Measurements from ENCODE around the gene FBXW7.

The FBXW7 gene

GRCh38 chr4:152540941-152541340 is 5.0 kb upstream of the FBXW7 start:
- TF ChIP-seq, protein P1, sequence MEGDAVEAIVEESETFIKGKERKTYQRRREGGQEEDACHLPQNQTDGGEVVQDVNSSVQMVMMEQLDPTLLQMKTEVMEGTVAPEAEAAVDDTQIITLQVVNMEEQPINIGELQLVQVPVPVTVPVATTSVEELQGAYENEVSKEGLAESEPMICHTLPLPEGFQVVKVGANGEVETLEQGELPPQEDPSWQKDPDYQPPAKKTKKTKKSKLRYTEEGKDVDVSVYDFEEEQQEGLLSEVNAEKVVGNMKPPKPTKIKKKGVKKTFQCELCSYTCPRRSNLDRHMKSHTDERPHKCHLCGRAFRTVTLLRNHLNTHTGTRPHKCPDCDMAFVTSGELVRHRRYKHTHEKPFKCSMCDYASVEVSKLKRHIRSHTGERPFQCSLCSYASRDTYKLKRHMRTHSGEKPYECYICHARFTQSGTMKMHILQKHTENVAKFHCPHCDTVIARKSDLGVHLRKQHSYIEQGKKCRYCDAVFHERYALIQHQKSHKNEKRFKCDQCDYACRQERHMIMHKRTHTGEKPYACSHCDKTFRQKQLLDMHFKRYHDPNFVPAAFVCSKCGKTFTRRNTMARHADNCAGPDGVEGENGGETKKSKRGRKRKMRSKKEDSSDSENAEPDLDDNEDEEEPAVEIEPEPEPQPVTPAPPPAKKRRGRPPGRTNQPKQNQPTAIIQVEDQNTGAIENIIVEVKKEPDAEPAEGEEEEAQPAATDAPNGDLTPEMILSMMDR (conservative IDR thresholded peaks at IDR 0.05; ENCODE audit: low read length) = no peak
- TF ChIP-seq EZH2phosphoT487 (IDR thresholded peaks at IDR 0.05; ENCODE audit: borderline replicate concordance) = no peak
- peaks cover 25% of the 10 kb centered on the region for H3K4me1 ChIP-seq (ENCODE audit: insufficient read depth, low read length, poor library complexity, severe bottlenecking)
- no peak overlapping the region for H3K4me2 ChIP-seq (ENCODE audit: low read depth, low read length, poor library complexity, severe bottlenecking)

GRCh38 chr4:152540293-152540674 is 4.4 kb upstream of the FBXW7 start:
- Histone ChIP-seq H4K20me1 (ENCODE audit: insufficient read depth, low read length, poor library complexity, severe bottlenecking) (peaks cover 20% of the 10 kb centered on the region), H3K4me2 (ENCODE audit: low read depth, low read length, poor library complexity, severe bottlenecking) (no peak overlapping the region), H2AFZ (ENCODE audit: low read length) (no peak overlapping the region), H3K36me3 (ENCODE audit: insufficient read depth, low read length) (peaks cover 3% of the 10 kb centered on the region; the same call in 1 of the 2 replicates), H3K9me2 (replicated peaks; ENCODE audit: low read depth, low read length) (no peaks in the 10 kb centered on the region), H3K79me2 (ENCODE audit: insufficient read depth, low read length) (peaks cover 40% of the 10 kb centered on the region), H3K9ac (ENCODE audit: low read depth, low read length, poor library complexity, severe bottlenecking) (no peak overlapping the region), H3K9me3 (ENCODE audit: insufficient read depth, low read depth, low read length) (no peaks in the 10 kb centered on the region; the same call in 1 of the 2 replicates), H3K4me1 (ENCODE audit: insufficient read depth, low read length, poor library complexity, severe bottlenecking) (peaks cover 25% of the 10 kb centered on the region), H3K4me3 (ENCODE audit: low read length, poor library complexity, severe bottlenecking) (no peak overlapping the region), H3K27me3 (ENCODE audit: insufficient read depth, low read length, poor library complexity, severe bottlenecking) (no peaks in the 10 kb centered on the region), H3F3A (ENCODE audit: low read depth) (no peaks in the 10 kb centered on the region)
- TF ChIP-seq, protein P1 (conservative IDR thresholded peaks at IDR 0.05; ENCODE audit: low read length) = no peak
- no peak for TF ChIP-seq EZH2phosphoT487 (IDR thresholded peaks at IDR 0.05; ENCODE audit: borderline replicate concordance)

More at GRCh38 chr4:152540941-152541340, 5.0 kb upstream of the FBXW7 start:
- Histone ChIP-seq H3K9ac (ENCODE audit: low read depth, low read length, poor library complexity, severe bottlenecking) (no peak overlapping the region), H2AFZ (ENCODE audit: low read length) (no peak overlapping the region), H3K27me3 (ENCODE audit: insufficient read depth, low read length, poor library complexity, severe bottlenecking) (no peaks in the 10 kb centered on the region), H3F3A (ENCODE audit: low read depth) (no peaks in the 10 kb centered on the region), H3K9me2 (replicated peaks; ENCODE audit: low read depth, low read length) (no peaks in the 10 kb centered on the region), H3K36me3 (ENCODE audit: insufficient read depth, low read length) (peaks cover 3% of the 10 kb centered on the region; the same call in 1 of the 2 replicates), H4K20me1 (ENCODE audit: insufficient read depth, low read length, poor library complexity, severe bottlenecking) (peaks cover 15% of the 10 kb centered on the region), H3K4me3 (ENCODE audit: low read length, poor library complexity, severe bottlenecking) (no peak overlapping the region), H3K79me2 (ENCODE audit: insufficient read depth, low read length) (peaks cover 35% of the 10 kb centered on the region), H3K9me3 (ENCODE audit: insufficient read depth, low read depth, low read length) (no peaks in the 10 kb centered on the region; the same call in 1 of the 2 replicates)

- Histone ChIP-seq H3K9me2 (replicated peaks; ENCODE audit: low read depth, low read length) (no peaks in the 10 kb centered on the region), H3K4me3 (ENCODE audit: low read length, poor library complexity, severe bottlenecking) (no peak overlapping the region), H3K79me2 (ENCODE audit: insufficient read depth, low read length) (peaks cover 45% of the 10 kb centered on the region), H3K36me3 (ENCODE audit: insufficient read depth, low read length) (peaks cover 3% of the 10 kb centered on the region; the same call in 1 of the 2 replicates), H3K9ac (ENCODE audit: low read depth, low read length, poor library complexity, severe bottlenecking) (no peak overlapping the region), H2AFZ (ENCODE audit: low read length) (no peak overlapping the region), H4K20me1 (ENCODE audit: insufficient read depth, low read length, poor library complexity, severe bottlenecking) (peaks cover 26% of the 10 kb centered on the region), H3K9me3 (ENCODE audit: insufficient read depth, low read depth, low read length) (no peaks in the 10 kb centered on the region; the same call in 1 of the 2 replicates), H3F3A (ENCODE audit: low read depth) (no peaks in the 10 kb centered on the region), H3K4me1 (ENCODE audit: insufficient read depth, low read length, poor library complexity, severe bottlenecking) (peaks cover 25% of the 10 kb centered on the region), H3K27me3 (ENCODE audit: insufficient read depth, low read length, poor library complexity, severe bottlenecking) (no peaks in the 10 kb centered on the region), H3K4me2 (ENCODE audit: low read depth, low read length, poor library complexity, severe bottlenecking) (peak overlapping the region; percentile 52)
- TF ChIP-seq, protein P1 (conservative IDR thresholded peaks at IDR 0.05; ENCODE audit: low read length) = no peak
- TF ChIP-seq EZH2phosphoT487 (IDR thresholded peaks at IDR 0.05; ENCODE audit: borderline replicate concordance) = no peak
These were observed 3.8 kb upstream of the FBXW7 start for GRCh38 chr4:152539556-152540292.

All from Loucy (cell line).